PC-9 (cell line): ENCODE results near the gene TMEM183A. TPM values are rescaled to one million over a fixed set of nuclear protein-coding genes. Genes with fewer than 3 reads are reported as not detected.

ENCODE experiments used
- BruUV-seq: library from RNA; stranded (reverse); fragments of 400-500 nt; replicated peaks from 2 replicates; lab custom pipeline; 2021; lab: Mats Ljungman, UMichigan
- CTCF ChIA-PET: fragments of 300-600 bp; sonication (Branson Sonifier 250); formaldehyde crosslinking; loops from one replicate; lab custom pipeline; 2022; ENCODE audit warnings: antibody characterized with exemption; lab: Charles Lee
- POLR2A ChIA-PET: fragments of 300-600 bp; sonication (Branson Sonifier 250); formaldehyde crosslinking; loops from one replicate; lab custom pipeline; 2022; ENCODE audit warnings: antibody characterized with exemption; ENCODE audit not compliant: unreplicated experiment; lab: Charles Lee
- DNase-seq, 2 experiments: peaks; one replicate each; pipeline versions ENCODE4 v3.0.0 to v3.0.0-alpha.2; 2015 to 2022; ENCODE audit warnings: mixed read lengths in 1 of 2
- H2AFZ ChIP-seq: fragments of 200-600 bp; sonication (generic); 2 replicates; pipeline ENCODE4 v1.8.1; 2017; ENCODE audit warnings: antibody characterized with exemption
- H3F3A ChIP-seq: fragments of 200-600 bp; sonication (generic); 2 replicates; pipeline ENCODE4 v1.8.1; 2017; ENCODE audit warnings: antibody characterized with exemption, mild to moderate bottlenecking, low read depth; ENCODE audit not compliant: insufficient read depth
- H3K27ac ChIP-seq: fragments of 200-600 bp; sonication (generic); 2 replicates; pipeline ENCODE4 v1.6.1; 2016; ENCODE audit warnings: mixed run types
- H3K27me3 ChIP-seq: fragments of 200-600 bp; sonication (generic); 2 replicates; pipeline ENCODE4 v1.6.1; 2016; ENCODE audit warnings: low read depth, mixed run types; ENCODE audit not compliant: insufficient read depth
- H3K36me3 ChIP-seq: fragments of 200-600 bp; sonication (generic); 2 replicates; pipeline ENCODE4 v1.6.1; 2016; ENCODE audit warnings: low read depth, mixed run types
- H3K4me1 ChIP-seq: fragments of 200-600 bp; sonication (generic); replicated peaks from 2 replicates; pipeline ENCODE4 v1.6.1; 2016; ENCODE audit warnings: mixed run types; ENCODE audit not compliant: insufficient read depth
- H3K4me2 ChIP-seq: fragments of 200-600 bp; sonication (generic); 2 replicates; pipeline ENCODE4 v1.6.1; 2017; ENCODE audit warnings: mixed run types
- H3K4me3 ChIP-seq: fragments of 200-600 bp; sonication (generic); 2 replicates; pipeline ENCODE4 v1.6.1; 2016; ENCODE audit warnings: mixed run types
- H3K79me2 ChIP-seq: fragments of 200-600 bp; sonication (generic); 2 replicates; pipeline ENCODE4 v1.6.1; 2017; ENCODE audit warnings: low read depth, mixed run types
- H3K9me2 ChIP-seq: fragments of 200-600 bp; sonication (generic); 2 replicates; pipeline ENCODE4 v1.8.1; 2017; ENCODE audit warnings: mild to moderate bottlenecking; ENCODE audit not compliant: insufficient read depth
- H3K9me3 ChIP-seq: fragments of 200-600 bp; sonication (generic); 2 replicates; pipeline ENCODE4 v1.8.1; 2016; ENCODE audit warnings: low read depth; ENCODE audit not compliant: insufficient read depth
- H4K20me1 ChIP-seq: fragments of 200-600 bp; sonication (generic); 2 replicates; pipeline ENCODE4 v1.8.1; 2017; ENCODE audit not compliant: insufficient read depth
- EZH2 ChIP-seq: fragments of 200-600 bp; sonication (generic); IDR thresholded peaks from 2 replicates; pipeline ENCODE4 v1.8.0; 2017; ENCODE audit warnings: antibody characterized with exemption, low read depth
- intact Hi-C: fragments of 100-400 bp; cut with micrococcal nuclease; formaldehyde crosslinking; loops from one replicate; pipeline ENCODE4 v1.10.0; 2022; ENCODE audit not compliant: unreplicated experiment
- total RNA-seq: library from RNA; stranded (reverse); gene quantifications from 2 replicates; pipeline ENCODE4 v1.2.3, GENCODE V29; 2021
- TF ChIP-seq, protein P1 (sequence below): fragments of 200-600 bp; sonication (generic); conservative IDR thresholded peaks from 2 replicates; pipeline ENCODE4 v1.6.1; 2017; ENCODE audit warnings: mixed run types, antibody characterized with exemption, mild to moderate bottlenecking, moderate library complexity

The TMEM183A gene
- total RNA-seq, 1 experiment from 2014 or later: 53.5 TPM

DNA sequence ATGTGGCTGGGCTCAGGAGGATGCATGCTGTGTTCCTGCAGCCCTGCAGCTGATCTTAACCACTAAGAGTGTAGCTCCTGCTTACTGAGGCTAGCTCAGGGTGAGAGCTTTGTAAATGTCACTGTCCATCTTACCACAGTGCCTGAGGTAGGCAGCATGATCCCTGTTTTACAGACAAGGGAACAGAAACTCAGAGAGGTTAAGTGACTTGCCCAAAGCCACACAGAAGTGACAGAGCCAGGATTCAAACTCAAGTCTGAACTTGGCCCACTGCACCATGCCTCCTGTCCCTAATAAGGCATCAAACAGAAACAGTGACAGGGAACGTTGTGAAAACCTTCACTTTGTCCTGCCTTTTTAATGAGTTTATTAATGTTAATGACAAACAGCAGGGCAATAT lies 47.0 kb downstream of the TMEM183A start:
- no peaks in the 10 kb centered on the region for H3K4me1 ChIP-seq
- no TSS peak for BruUV-seq
- intact Hi-C loops: no loop called here
- no peaks in the 10 kb centered on the region for H3K36me3 ChIP-seq
- no peaks in the 10 kb centered on the region for H4K20me1 ChIP-seq
- H3K9me3 ChIP-seq: no peaks in the 10 kb centered on the region
- no peak overlapping the region for H3K4me3 ChIP-seq
- H3K27me3 ChIP-seq: peaks cover 29% of the 10 kb centered on the region; the same call in 1 of the 2 replicates
- H3K27ac ChIP-seq: no peak overlapping the region
- no peak for DNase-seq
- no peak overlapping the region for H2AFZ ChIP-seq
- TF ChIP-seq, protein P1, sequence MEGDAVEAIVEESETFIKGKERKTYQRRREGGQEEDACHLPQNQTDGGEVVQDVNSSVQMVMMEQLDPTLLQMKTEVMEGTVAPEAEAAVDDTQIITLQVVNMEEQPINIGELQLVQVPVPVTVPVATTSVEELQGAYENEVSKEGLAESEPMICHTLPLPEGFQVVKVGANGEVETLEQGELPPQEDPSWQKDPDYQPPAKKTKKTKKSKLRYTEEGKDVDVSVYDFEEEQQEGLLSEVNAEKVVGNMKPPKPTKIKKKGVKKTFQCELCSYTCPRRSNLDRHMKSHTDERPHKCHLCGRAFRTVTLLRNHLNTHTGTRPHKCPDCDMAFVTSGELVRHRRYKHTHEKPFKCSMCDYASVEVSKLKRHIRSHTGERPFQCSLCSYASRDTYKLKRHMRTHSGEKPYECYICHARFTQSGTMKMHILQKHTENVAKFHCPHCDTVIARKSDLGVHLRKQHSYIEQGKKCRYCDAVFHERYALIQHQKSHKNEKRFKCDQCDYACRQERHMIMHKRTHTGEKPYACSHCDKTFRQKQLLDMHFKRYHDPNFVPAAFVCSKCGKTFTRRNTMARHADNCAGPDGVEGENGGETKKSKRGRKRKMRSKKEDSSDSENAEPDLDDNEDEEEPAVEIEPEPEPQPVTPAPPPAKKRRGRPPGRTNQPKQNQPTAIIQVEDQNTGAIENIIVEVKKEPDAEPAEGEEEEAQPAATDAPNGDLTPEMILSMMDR: no peak
- no peak for TF ChIP-seq EZH2
- H3K79me2 ChIP-seq: no peaks in the 10 kb centered on the region
- H3F3A ChIP-seq: no peaks in the 10 kb centered on the region
- no peaks in the 10 kb centered on the region for H3K9me2 ChIP-seq
- ChIA-PET POLR2A (interaction anchor here (0.6 kb wide), 1 partner anchor 98 kb away, joined by 3 read pairs; no protein-coding TSS in a partner anchor), CTCF (no interaction called here)
- no peak overlapping the region for H3K4me2 ChIP-seq

DNA sequence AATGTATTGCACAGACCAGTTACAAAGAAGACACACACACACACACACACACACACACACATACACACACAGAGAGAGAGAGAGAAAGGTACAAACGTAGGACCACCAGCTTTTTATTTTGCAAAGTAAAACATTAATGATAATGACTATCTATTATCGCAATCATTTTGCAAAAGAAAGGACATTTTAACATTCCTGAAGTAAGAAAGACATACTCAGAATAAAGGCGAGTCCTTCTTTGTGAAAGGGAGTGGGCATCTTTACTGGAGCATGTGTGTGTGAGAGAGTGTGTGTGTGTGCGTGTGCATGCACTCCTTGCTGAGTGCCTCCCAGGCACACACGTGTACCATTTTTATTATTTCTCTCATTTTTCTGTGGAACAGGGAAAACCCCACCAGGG lies 47.5 kb downstream of the TMEM183A start:
- Histone ChIP-seq H3K9me2 (no peaks in the 10 kb centered on the region), H4K20me1 (no peaks in the 10 kb centered on the region), H3K4me2 (no peak overlapping the region), H3K9me3 (no peaks in the 10 kb centered on the region), H3K27ac (no peak overlapping the region), H3F3A (no peaks in the 10 kb centered on the region), H2AFZ (no peak overlapping the region), H3K4me3 (no peak overlapping the region), H3K4me1 (no peaks in the 10 kb centered on the region), H3K27me3 (peaks cover 30% of the 10 kb centered on the region; the same call in 1 of the 2 replicates), H3K79me2 (no peaks in the 10 kb centered on the region), H3K36me3 (no peaks in the 10 kb centered on the region)
- no peak for DNase-seq
- no TSS peak for BruUV-seq
- CTCF ChIA-PET: no interaction called here
- intact Hi-C loops: no loop called here
- TF ChIP-seq, protein P1: no peak
- TF ChIP-seq EZH2: no peak
- POLR2A ChIA-PET: interaction anchor here (0.6 kb wide), 1 partner anchor 98 kb away, joined by 3 read pairs; no protein-coding TSS in a partner anchor

- TF ChIP-seq, protein P1: no peak
- TF ChIP-seq EZH2: no peak
- H3K9me3 ChIP-seq: no peaks in the 10 kb centered on the region
- H3K9me2 ChIP-seq: no peaks in the 10 kb centered on the region
- no peaks in the 10 kb centered on the region for H3F3A ChIP-seq
- BruUV-seq: no TSS peak
- CTCF ChIA-PET: interaction anchor here (0.8 kb wide), 1 partner anchor 13 kb away, joined by 5 read pairs; no protein-coding TSS in a partner anchor
- H3K4me2 ChIP-seq: no peak overlapping the region
- H3K4me1 ChIP-seq: no peaks in the 10 kb centered on the region
- peaks cover 30% of the 10 kb centered on the region; the same call in 1 of the 2 replicates for H3K27me3 ChIP-seq
- intact Hi-C loops: no loop called here
- no peaks in the 10 kb centered on the region for H4K20me1 ChIP-seq
- POLR2A ChIA-PET: interaction anchor here (0.5 kb wide), 1 partner anchor 720 kb away, joined by 4 read pairs; no protein-coding TSS in a partner anchor
- no peak overlapping the region for H3K27ac ChIP-seq
- H2AFZ ChIP-seq: no peak overlapping the region
- DNase-seq: no peak
- H3K79me2 ChIP-seq: no peaks in the 10 kb centered on the region
- no peak overlapping the region for H3K4me3 ChIP-seq
- no peaks in the 10 kb centered on the region for H3K36me3 ChIP-seq
These were observed 48.1 kb downstream of the TMEM183A start for GRCh38 chr1:203055161-203055799.
